ENCODE results near the gene ZNF521.

The ZNF521 gene

DNA sequence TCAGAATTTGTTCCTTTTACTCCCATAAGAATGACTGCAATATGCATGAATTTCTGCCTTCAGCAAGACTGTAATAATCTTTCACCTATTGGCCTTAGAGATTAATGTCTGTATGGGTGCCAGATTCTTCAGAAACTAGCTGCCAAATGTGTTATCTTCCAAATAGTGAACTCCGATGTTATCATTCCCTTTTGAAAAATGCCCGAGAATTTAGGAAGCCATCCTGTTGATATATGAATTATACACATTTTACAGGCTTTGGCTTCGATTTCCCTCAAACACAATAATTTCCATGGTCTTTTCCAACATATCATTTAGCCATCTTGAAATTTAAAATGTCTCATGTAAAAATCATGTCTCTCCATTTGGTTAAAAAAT, 101.5 kb downstream of the ZNF521 start:
- DNase-seq (ENCODE audit: low read depth in 2 of 2) = no peak

DNA sequence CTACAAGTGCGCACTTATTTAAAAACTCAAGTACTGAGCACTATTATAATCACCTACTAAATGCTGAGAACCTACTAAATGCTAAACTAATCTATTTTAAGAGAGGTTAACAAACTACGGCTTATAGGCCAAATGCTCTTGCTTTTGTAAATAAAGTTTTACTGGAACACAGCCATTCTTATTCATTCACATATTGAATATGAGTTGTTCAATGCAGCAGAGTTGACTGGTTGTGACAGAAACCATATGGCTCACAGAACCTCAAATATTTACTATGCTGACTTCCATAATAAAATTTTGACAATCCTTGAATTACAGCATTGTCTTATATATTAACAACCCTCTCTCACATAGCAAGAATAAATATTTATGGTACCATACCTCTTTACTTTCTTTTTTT, 103.2 kb downstream of the ZNF521 start:
- DNase-seq (ENCODE audit: low read depth in 2 of 2) = no peak

DNA sequence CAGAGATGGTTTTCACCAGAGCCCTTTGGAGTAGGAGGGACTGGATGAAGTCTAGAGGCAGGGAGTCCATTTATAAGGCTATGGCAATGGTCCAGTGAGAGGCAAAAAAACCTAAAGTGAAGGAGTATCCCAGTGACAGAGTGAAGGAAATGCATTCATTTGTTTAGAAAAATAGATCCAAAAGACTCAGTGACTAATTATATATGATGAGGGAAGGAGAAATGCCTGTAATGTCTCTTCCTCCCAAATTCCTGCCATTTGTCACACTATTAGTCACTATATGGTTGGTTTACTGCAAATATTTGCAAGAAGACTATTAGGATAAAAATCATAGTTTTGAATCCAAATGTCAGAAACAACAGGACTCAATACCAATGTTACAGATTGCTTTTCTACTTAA, 104.2 kb downstream of the ZNF521 start:
- no peak for DNase-seq (ENCODE audit: low read depth in 2 of 2)

- no peak for DNase-seq (ENCODE audit: low read depth in 2 of 2)
Measured at GRCh38 chr18:25244924-25245698, 106.9 kb downstream of the ZNF521 start.

GRCh38 chr18:25244170-25244569, 107.8 kb downstream of the ZNF521 start:
- no peak for DNase-seq (ENCODE audit: low read depth in 2 of 2)

DNA sequence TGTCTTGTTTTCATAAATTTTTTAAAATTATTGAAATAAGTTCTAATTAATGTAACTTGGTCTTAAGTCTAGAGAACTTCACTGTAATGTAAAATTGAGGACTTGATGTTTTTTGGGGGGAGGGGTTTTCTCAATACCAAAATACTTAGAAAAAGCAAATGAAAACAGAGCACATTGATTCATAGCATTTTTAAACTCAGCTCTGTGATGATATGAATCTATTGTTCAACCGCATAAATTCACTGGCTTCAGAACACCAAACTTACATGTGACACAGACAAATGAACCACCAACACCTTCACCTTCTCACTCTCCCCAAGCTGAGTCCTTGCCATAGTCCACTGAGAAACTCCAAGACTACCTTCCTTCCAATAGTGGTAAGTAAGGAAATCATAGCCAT, 108.2 kb downstream of the ZNF521 start:
- DNase-seq (ENCODE audit: low read depth in 2 of 2) = no peak

GRCh38 chr18:25243257-25243656, 108.7 kb downstream of the ZNF521 start:
- DNase-seq (ENCODE audit: low read depth in 2 of 2) = no peak

DNA sequence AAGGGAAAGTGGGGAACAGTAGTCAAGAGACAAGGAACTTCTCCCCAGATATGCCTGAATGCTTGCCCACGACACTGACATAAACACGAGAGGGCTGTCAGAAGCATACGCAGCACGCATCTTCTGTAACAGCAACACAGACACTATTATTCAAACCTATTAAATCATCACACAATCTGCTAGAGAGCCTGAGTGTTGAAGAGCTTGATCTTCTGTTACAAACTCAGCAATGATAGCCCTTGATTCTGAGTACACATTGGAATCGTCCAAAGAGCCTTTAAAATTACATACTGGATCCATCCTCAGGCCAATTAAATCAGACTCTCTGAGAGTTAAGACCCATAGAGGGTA, 111.6 kb downstream of the ZNF521 start:
- no peak for DNase-seq (ENCODE audit: low read depth in 2 of 2)

DNA sequence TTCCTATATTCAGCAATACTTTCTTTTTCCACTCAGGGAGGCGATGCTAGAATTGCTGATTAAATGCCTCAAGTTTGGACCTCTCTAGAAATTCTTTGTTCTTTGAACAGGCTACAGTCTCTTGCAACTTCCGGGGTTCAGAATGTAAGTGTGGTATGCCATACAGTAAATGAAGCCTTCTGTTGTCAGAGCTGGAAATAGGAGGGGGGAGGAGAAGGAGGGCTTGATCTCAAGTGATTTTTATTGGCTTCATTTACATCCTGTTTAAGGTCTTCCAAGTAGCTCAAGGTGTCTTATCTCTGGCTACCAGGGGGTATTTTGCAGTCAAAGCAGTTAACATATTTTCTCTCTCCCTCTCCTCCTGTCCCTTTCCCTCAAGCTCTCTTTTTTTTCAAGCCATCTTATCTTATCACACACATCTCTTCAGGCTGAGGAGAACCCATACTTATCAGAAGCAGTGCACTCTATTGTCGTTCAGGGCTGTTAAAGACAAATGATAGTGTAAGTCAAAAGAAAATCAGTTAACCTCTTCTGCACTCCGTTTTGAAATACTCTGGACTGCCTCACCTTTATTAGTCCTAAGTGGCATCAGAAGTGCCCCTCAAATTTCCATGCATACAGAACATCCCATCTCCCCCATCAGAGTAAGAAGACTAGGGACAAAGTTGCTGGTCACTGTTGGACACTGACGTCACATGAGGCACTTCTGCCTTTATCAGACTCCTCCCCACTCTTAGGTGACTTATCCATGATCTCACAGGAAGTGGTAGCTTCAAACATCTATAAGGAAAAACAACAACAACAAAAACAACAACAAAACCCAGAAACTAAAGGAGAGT, 112.2 kb downstream of the ZNF521 start:
- no peak for DNase-seq (ENCODE audit: low read depth in 2 of 2)

DNA sequence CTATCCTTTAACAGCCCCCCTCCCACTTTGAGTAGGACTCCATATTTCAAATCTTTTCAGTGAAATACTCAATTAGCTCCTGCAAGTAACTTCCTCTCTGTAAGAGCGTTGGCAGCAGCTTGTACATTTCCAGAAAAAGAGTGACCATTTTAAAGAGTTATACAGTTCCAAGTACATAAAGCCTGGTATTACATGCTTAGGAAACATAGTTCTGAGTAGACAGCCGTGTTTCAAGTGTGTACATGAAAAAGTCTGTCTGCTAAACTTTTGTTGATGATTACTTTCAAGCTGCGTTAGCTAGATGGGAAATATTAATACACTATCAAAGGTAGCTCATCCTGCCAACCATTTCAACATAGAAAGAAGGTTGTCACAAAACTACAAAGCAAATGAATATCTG, 112.8 kb downstream of the ZNF521 start:
- no peak for DNase-seq (ENCODE audit: low read depth in 2 of 2)

DNA sequence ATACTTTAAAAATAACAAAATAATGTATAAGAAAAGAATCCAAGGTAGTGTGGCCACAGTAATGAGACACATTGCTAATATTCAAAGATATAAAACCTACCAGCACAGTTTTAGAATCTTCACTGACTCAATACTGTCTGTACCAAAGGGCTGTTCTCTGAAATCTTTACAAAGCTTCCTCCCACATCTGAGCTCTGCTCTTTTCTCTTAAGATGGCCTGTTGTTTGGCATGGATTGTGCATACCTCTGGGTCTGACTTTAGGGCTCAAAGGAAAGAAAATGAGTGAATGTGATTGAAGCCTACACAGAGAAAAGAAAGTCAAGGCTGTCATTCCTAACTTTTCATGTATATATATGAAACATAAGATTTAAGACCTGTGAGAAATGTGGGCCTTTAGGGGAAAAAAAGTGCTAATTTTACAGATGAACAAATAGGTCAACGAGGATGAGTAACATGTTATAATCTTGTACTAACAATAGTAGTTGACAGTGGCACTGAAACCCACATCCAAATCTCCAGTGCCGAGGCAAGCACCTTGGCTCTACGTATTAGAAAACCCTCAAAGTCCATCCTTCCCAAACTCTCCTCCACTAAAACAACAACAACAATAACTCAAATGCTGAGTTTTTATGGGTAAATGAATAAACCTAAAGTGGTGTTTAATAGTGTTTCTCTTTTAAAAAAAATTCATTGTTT, 114.2 kb downstream of the ZNF521 start:
- no peak for DNase-seq (ENCODE audit: low read depth in 2 of 2)

GRCh38 chr18:25236736-25237135, 115.2 kb downstream of the ZNF521 start:
- no peak for DNase-seq (ENCODE audit: low read depth in 2 of 2)

DNA sequence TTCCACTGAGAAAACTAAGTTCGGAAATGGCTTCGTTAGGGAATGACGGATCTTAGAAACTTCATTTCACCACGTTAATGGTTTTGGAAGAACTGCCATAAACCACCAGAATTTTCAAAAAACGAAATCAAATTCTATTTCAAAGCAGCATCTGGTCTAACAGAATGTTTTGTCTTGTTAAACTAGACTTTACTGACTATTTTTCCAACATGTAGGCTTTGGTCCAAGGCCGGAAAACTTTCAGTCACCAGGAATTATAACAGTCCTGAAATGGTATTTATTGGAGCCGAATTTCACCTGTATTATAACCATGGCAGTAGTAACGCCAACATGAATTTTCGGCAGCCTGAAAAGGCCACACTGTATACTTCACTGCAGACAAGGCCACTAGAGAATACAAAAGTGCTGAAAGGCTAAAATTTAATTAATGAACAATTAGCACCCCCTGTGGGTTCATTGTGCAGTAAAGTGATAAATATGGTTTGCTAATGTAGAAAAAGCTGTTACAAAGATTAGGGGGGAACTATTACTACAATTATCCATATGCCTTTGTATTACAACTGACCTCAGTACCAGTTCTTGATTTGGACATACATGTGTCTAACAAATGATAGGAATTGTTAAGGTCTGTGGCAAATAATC, 116.4 kb downstream of the ZNF521 start:
- DNase-seq (ENCODE audit: low read depth in 2 of 2) = no peak

DNA sequence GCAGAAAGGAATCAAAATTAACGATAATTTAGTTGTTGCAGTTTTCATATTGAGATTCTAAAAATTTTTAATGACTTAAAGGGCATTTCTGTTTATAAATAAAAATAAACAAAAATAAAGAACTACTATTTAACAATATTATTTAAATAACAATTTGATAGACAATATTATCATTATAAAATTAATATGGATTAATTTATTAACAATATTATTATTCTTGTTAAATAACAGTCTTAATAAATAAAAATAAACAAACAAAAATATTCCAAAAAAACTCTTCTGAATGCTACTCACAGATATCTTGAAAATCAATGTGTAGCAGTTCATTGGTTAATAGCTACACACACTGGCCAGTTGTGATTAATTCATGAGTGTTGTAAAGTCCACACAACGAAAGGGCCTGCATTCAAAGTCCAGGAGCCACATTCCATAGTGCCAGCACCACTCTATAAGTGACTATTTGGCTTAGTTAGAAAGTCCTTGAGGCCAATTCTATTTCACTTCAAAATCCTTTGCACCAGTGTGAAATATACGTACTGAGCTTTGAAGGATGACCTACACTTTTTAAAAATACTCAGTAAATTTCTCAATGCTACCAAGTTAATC, 117.1 kb downstream of the ZNF521 start:
- no peak for DNase-seq (ENCODE audit: low read depth in 2 of 2)

- DNase-seq (ENCODE audit: low read depth in 2 of 2) = no peak
Measured at GRCh38 chr18:25234322-25234639, 117.7 kb downstream of the ZNF521 start.

DNA sequence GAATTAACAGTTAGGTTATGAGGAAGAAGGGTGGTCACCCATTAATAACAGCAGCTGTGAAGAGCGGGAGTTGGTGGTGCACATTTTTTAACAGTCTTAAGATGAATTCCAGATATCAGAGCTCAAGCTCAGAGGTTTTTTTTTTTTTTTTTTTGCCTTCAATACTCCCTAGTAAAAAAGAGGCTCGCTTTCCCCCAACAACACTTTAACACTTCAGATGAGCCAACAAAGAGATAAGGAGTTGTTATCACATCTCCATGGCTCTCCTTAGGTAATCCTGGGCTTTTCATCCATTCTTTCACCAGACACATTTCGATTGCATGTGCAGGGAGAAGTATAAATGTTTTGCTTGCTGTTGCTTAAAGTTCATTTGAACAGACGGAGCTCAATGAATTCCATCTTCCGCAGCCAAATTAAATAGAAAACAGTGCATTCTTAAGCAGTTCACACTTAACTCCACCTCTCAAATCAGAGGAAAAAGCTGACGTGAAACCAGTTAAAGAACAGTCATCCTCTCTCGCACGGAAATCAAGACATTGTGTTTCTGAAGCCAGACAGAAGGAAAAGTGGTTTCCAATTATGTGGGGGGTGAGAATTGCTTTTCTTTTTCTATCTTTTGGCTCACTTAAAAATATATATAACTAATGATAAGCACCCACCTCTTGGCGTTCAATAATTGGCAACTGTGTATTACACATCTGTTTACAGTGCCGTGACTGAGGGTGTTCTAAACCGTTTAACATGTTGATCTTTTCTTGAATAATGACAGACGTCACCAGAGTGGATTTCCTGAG, 118.2 kb downstream of the ZNF521 start:
- no peak for DNase-seq (ENCODE audit: low read depth in 2 of 2)

- DNase-seq (ENCODE audit: low read depth in 2 of 2) = no peak
Measured at GRCh38 chr18:25231327-25231691, 120.7 kb downstream of the ZNF521 start.

GRCh38 chr18:25230658-25231326, 121.2 kb downstream of the ZNF521 start:
- DNase-seq (ENCODE audit: low read depth in 2 of 2) = no peak

DNA sequence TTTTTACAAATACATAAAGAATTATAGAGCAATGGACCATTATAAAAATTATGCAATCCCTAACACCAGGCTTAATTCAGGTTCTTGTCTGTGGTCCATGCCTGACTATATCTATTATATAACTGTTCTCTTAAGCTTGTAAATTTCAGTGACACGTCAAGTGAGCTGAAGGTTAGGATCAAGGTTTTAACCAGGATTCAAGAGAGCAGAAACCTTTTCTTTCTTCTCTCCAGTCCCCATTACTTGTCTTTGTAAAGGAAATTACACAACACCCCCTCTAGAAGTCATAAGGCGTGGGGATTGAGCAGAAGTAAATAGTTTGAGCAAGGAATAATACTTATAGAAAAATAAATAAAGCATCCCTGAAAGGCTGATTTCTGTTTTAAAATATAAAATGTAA, 122.0 kb downstream of the ZNF521 start:
- DNase-seq (ENCODE audit: low read depth in 2 of 2) = no peak

- DNase-seq (ENCODE audit: low read depth in 2 of 2) = no peak
Measured at GRCh38 chr18:25229081-25229480, 122.9 kb downstream of the ZNF521 start.

GRCh38 chr18:25228410-25228809, 123.6 kb downstream of the ZNF521 start:
- no peak for DNase-seq (ENCODE audit: low read depth in 2 of 2)
